K562 (cell line): Measurements from ENCODE around the gene POLR3A. TPM values are rescaled to one million over a fixed set of nuclear protein-coding genes. Genes with fewer than 3 reads are reported as not detected.

Experiments used
- GTF2A2 ChIP-seq: IDR thresholded peaks from 2 replicates; pipeline ENCODE4 v1.6.1; 2016; ENCODE audit warnings: mild to moderate bottlenecking, missing genetic modification characterization, missing compliant biosample characterization
- HDAC1 ChIP-seq, 2 experiments: fragments of 450-650 bp; IDR thresholded peaks; 2 replicates each; pipeline ENCODE4 v1.6.1; 2016 to 2017; ENCODE audit warnings: inconsistent platforms in 1 of 2, mild to moderate bottlenecking in 1 of 2, moderate library complexity in 1 of 2
- HDAC3 ChIP-seq: fragments of 450-650 bp; IDR thresholded peaks from 2 replicates; pipeline ENCODE4 v1.6.1; 2018; ENCODE audit warnings: borderline replicate concordance, mild to moderate bottlenecking, moderate library complexity; ENCODE audit not compliant: partially characterized antibody
- KAT8 ChIP-seq: fragments of 450-650 bp; IDR thresholded peaks from 2 replicates; pipeline ENCODE4 v1.6.1; 2016; ENCODE audit warnings: low read depth, mild to moderate bottlenecking
- KHSRP ChIP-seq: fragments of 450-650 bp; IDR thresholded peaks from 2 replicates; pipeline ENCODE4 v1.6.1; 2017
- KLF1 ChIP-seq: fragments of 450-650 bp; IDR thresholded peaks from 2 replicates; pipeline ENCODE4 v1.6.1; 2016; ENCODE audit warnings: missing genetic modification characterization, missing compliant biosample characterization
- NR1H2 ChIP-seq: sonication (generic); formaldehyde crosslinking; IDR thresholded peaks from 2 replicates; pipeline ENCODE4 v1.4.0; 2020; ENCODE audit warnings: mild to moderate bottlenecking, missing genetic modification reagents
- NR2C1 ChIP-seq, 2 experiments: fragments of 450-650 bp; IDR thresholded peaks; 2 replicates each; pipeline ENCODE4 v1.6.1; 2017; ENCODE audit warnings: mild to moderate bottlenecking in 2 of 2, antibody characterized with exemption in 1 of 2, inconsistent platforms in 1 of 2, missing compliant biosample characterization in 1 of 2, missing genetic modification characterization in 1 of 2
- PHB2 ChIP-seq: fragments of 450-650 bp; IDR thresholded peaks from 2 replicates; pipeline ENCODE4 v1.6.1; 2017; ENCODE audit warnings: low read depth
- PHF8 ChIP-seq: fragments of 200-600 bp; sonication (generic); IDR thresholded peaks from 2 replicates; pipeline ENCODE4 v1.6.1; 2012; ENCODE audit warnings: mixed run types, mild to moderate bottlenecking, inconsistent platforms, low read length, moderate library complexity, borderline replicate concordance
- POLR2AphosphoS5 ChIP-seq: IDR thresholded peaks from 2 replicates; pipeline ENCODE4 v1.6.1; 2011; ENCODE audit warnings: mild to moderate bottlenecking, low read depth, low read length, moderate library complexity; ENCODE audit not compliant: control insufficient read depth, insufficient read depth
- POU5F1 ChIP-seq: fragments of 150-350 bp; IDR thresholded peaks from 2 replicates; pipeline ENCODE4 v1.6.1; 2014; ENCODE audit warnings: borderline replicate concordance, low read length, low read depth, mild to moderate bottlenecking; ENCODE audit not compliant: partially characterized antibody
- RNF2 ChIP-seq: sonication (generic); IDR thresholded peaks from 2 replicates; pipeline ENCODE4 v1.6.1; 2016
- SAFB ChIP-seq: fragments of 200-400 bp; formaldehyde crosslinking; IDR thresholded peaks from 2 replicates; pipeline ENCODE4 v1.6.1; 2017; ENCODE audit warnings: low read depth, low read length, borderline replicate concordance
- TBL1XR1 ChIP-seq, 2 experiments: IDR thresholded peaks; 2 replicates each; pipeline ENCODE4 v1.6.1; 2012; ENCODE audit warnings: improper control_type of control experiment in 2 of 2, low read length in 2 of 2, mild to moderate bottlenecking in 1 of 2
- ZNF121 ChIP-seq: sonication (generic); formaldehyde crosslinking; conservative IDR thresholded peaks from 2 replicates; pipeline ENCODE4 v1.8.0; 2022; ENCODE audit warnings: missing genetic modification reagents
- ZNF146 ChIP-seq: IDR thresholded peaks from one replicate; pipeline ENCODE4 v1.6.1; 2018; ENCODE audit warnings: missing compliant biosample characterization; ENCODE audit not compliant: unreplicated experiment
- ZNF197 ChIP-seq: fragments of 200-800 bp; sonication (Bioruptor generic); IDR thresholded peaks from 2 replicates; pipeline ENCODE4 v1.6.1; 2016; ENCODE audit warnings: low read depth, missing genetic modification characterization, missing compliant biosample characterization
- ZNF217 ChIP-seq: sonication (generic); formaldehyde crosslinking; IDR thresholded peaks from 2 replicates; pipeline ENCODE4 v1.8.0; 2022; ENCODE audit warnings: mild to moderate bottlenecking, missing genetic modification reagents
- ZNF232 ChIP-seq: sonication (generic); formaldehyde crosslinking; IDR thresholded peaks from 2 replicates; pipeline ENCODE4 v1.8.0; 2022; ENCODE audit warnings: mild to moderate bottlenecking, missing genetic modification reagents
- polyA plus RNA-seq, 8 experiments: library from polyadenylated mRNA; depleted of rRNA in 4 of 8; stranded (reverse) in 5 of 8; unstranded in 3 of 8; fragments of >200 nt; fragmentation: Nextera tagmentation in 2 of 8; fragmentation: Illumina TruSeq in 1 of 8; extraction: Ambion mirVana in 2 of 8; extraction: Trizol in 1 of 8; gene quantifications; 2 replicates each; pipeline versions ENCODE4 v1.2.1 to v1.2.3, GENCODE V29; 2011 to 2014; ENCODE audit warnings: inconsistent platforms in 1 of 8, missing spikeins in 1 of 8
- total RNA-seq, 7 experiments: library from RNA; depleted of rRNA in 6 of 7; stranded (reverse); fragments of >200 nt in 6 of 7; fragmentation: Illumina TruSeq in 2 of 7; extraction: Trizol in 2 of 7; gene quantifications; 2 replicates each; pipeline versions ENCODE4 v1.2.1 to v1.2.3, GENCODE V29; 2011 to 2021; ENCODE audit warnings: low replicate concordance in 1 of 7
- TF ChIP-seq, protein P1 (sequence below): fragments of 450-650 bp; formaldehyde crosslinking; IDR thresholded peaks from 2 replicates; pipeline ENCODE4 v1.4.0; 2022; ENCODE audit warnings: missing genetic modification characterization
- TF ChIP-seq, protein P2 (sequence below): fragments of 250-450 bp; sonication (Bioruptor Pico); IDR thresholded peaks from 2 replicates; pipeline ENCODE4 v1.5.1; 2021; ENCODE audit warnings: mild to moderate bottlenecking
- TF ChIP-seq, protein P3 (sequence below): sonication (generic); IDR thresholded peaks from 2 replicates; pipeline ENCODE4 v1.6.1; 2016
- TF ChIP-seq, protein P4 (sequence below): fragments of 450-650 bp; IDR thresholded peaks from 2 replicates; pipeline ENCODE4 v1.6.1; 2016

Gene POLR3A
- total and polyA plus RNA-seq, 9 of the 15 experiments (the other 6 are each of a cell fraction or from before 2014, with no cell fraction given) = 14.9 to 37.0 (median 26.7) TPM

DNA sequence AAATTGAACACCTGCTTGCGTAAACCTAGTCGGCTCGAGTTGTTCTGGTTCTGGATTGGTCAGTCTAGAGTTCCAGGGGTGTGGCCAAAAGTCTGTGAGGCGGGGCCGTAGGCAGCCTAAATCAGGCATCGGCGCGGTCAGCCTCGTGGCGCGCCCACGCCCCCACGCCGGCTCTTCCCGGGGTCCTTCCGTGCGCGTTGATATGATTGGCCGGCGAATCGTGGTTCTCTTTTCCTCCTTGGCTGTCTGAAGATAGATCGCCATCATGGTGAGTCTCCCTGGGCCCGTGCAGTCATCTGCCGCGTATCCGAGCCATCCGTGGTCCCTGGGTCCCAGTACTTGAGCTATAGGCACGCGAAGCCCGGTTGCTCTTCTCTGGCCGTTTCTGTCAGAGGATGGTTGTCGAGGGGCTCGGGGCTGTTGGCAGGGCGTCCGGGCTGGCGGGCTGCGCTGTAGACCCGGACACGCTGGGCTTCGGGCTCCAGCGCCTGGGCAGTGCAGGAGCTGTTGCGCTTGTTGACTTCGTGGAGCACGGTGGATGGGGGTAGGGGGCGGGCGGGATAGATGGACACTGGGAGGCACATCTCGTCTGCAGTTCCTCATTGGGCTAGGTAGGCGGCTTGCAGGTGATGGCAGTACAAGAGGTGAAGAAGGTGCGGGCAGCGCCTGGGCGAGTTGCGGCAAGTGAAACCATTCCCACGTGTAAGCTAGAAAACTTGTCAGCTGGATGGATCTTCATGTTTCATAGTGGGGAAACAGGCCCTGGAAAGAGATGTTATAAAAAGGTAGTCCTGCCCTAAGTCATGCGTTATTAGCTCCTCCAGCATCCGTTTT is 4.5 kb upstream of the POLR3A start, which contains the start of gene RPS24 (continued):
- TF ChIP-seq, protein P1, sequence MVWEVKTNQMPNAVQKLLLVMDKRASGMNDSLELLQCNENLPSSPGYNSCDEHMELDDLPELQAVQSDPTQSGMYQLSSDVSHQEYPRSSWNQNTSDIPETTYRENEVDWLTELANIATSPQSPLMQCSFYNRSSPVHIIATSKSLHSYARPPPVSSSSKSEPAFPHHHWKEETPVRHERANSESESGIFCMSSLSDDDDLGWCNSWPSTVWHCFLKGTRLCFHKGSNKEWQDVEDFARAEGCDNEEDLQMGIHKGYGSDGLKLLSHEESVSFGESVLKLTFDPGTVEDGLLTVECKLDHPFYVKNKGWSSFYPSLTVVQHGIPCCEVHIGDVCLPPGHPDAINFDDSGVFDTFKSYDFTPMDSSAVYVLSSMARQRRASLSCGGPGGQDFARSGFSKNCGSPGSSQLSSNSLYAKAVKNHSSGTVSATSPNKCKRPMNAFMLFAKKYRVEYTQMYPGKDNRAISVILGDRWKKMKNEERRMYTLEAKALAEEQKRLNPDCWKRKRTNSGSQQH = peak; percentile 89; the same call in 1 of the 2 replicates
- TF ChIP-seq KHSRP = no peak
- no peak for TF ChIP-seq POU5F1
- TF ChIP-seq POLR2AphosphoS5 = peak; percentile 99
- TF ChIP-seq TBL1XR1 (IDR thresholded peaks at IDR 0.05; ENCODE audit: low read length in 2 of 2) = peak; percentile 13 to 73; a peak in 2 of 4 replicates
- no peak for TF ChIP-seq ZNF146
- TF ChIP-seq, protein P2, sequence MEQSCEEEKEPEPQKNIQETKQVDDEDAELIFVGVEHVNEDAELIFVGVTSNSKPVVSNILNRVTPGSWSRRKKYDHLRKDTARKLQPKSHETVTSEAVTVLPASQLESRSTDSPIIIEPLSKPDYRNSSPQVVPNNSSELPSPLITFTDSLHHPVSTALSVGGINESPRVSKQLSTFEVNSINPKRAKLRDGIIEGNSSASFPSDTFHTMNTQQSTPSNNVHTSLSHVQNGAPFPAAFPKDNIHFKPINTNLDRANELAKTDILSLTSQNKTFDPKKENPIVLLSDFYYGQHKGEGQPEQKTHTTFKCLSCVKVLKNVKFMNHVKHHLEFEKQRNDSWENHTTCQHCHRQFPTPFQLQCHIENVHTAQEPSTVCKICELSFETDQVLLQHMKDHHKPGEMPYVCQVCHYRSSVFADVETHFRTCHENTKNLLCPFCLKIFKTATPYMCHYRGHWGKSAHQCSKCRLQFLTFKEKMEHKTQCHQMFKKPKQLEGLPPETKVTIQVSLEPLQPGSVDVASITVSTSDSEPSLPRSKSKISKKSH (CRISPR knock-in tag) = no peak
- TF ChIP-seq HDAC3 = no peak
- TF ChIP-seq RNF2 = peak; percentile 70; the same call in 1 of the 2 replicates
- TF ChIP-seq ZNF121 (CRISPR knock-in tag) = no peak
- no peak for TF ChIP-seq NR1H2
- TF ChIP-seq SAFB = peak; percentile 75; the same call in 1 of the 2 replicates
- no peak for TF ChIP-seq PHB2
- TF ChIP-seq HDAC1 (IDR thresholded peaks at IDR 0.05) = peak; percentile 86 to 95; a peak in 3 of 4 replicates
- TF ChIP-seq GTF2A2 (tag) = peak; percentile 76
- TF ChIP-seq ZNF232 (CRISPR knock-in tag) = peak; percentile 43; the same call in 1 of the 2 replicates
- no peak for TF ChIP-seq KAT8
- TF ChIP-seq PHF8 = peak; percentile 99
- TF ChIP-seq, protein P3, sequence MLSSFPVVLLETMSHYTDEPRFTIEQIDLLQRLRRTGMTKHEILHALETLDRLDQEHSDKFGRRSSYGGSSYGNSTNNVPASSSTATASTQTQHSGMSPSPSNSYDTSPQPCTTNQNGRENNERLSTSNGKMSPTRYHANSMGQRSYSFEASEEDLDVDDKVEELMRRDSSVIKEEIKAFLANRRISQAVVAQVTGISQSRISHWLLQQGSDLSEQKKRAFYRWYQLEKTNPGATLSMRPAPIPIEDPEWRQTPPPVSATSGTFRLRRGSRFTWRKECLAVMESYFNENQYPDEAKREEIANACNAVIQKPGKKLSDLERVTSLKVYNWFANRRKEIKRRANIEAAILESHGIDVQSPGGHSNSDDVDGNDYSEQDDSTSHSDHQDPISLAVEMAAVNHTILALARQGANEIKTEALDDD = peak; percentile 64; the same call in 1 of the 2 replicates
- no peak for TF ChIP-seq ZNF197 (CRISPR knock-in tag)
- TF ChIP-seq, protein P4, sequence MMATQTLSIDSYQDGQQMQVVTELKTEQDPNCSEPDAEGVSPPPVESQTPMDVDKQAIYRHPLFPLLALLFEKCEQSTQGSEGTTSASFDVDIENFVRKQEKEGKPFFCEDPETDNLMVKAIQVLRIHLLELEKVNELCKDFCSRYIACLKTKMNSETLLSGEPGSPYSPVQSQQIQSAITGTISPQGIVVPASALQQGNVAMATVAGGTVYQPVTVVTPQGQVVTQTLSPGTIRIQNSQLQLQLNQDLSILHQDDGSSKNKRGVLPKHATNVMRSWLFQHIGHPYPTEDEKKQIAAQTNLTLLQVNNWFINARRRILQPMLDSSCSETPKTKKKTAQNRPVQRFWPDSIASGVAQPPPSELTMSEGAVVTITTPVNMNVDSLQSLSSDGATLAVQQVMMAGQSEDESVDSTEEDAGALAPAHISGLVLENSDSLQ = peak; percentile 79
- no peak for TF ChIP-seq ZNF217
- TF ChIP-seq NR2C1 (IDR thresholded peaks at IDR 0.05) = no peak
- TF ChIP-seq NR2C1 (tag; IDR thresholded peaks at IDR 0.05) = no peak
- peak; percentile 39; the same call in 1 of the 2 replicates for TF ChIP-seq KLF1 (tag)
